Measurements from ENCODE around the gene CHRNB1.

DNA sequence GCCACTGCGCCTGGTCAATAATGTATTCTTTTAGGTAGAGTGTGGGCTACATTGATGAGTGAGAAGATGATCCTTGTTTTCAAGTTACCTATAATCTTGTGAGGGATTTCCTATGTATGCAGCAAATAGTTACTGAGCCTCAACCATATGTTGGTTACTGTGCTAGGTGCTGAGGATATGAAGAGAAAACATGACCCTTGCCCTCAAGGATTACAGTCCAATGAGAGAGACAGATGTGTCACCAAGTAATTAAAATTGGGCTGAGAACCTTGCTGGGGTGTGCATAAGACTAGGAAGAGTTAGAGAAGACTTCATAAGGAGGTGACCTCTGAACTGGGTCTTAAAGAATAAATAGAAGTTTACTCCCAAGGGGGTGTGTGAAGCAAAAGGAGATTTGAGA lies 46.7 kb downstream of the CHRNB1 start:
- TF ChIP-seq, protein P1, sequence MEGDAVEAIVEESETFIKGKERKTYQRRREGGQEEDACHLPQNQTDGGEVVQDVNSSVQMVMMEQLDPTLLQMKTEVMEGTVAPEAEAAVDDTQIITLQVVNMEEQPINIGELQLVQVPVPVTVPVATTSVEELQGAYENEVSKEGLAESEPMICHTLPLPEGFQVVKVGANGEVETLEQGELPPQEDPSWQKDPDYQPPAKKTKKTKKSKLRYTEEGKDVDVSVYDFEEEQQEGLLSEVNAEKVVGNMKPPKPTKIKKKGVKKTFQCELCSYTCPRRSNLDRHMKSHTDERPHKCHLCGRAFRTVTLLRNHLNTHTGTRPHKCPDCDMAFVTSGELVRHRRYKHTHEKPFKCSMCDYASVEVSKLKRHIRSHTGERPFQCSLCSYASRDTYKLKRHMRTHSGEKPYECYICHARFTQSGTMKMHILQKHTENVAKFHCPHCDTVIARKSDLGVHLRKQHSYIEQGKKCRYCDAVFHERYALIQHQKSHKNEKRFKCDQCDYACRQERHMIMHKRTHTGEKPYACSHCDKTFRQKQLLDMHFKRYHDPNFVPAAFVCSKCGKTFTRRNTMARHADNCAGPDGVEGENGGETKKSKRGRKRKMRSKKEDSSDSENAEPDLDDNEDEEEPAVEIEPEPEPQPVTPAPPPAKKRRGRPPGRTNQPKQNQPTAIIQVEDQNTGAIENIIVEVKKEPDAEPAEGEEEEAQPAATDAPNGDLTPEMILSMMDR (IDR thresholded peaks at IDR 0.05; ENCODE audit: borderline replicate concordance, extremely low read depth, low read length, poor library complexity, severe bottlenecking) = no peak
- no peak for TF ChIP-seq EZH2 (IDR thresholded peaks at IDR 0.05; ENCODE audit: borderline replicate concordance, low read depth, low read length, severe bottlenecking)
